ENCODE results near the gene NELL2. TPM values are rescaled to one million over a fixed set of nuclear protein-coding genes. Genes with fewer than 3 reads are reported as not detected.
"Not testable (repeated sequence)": the region's sequence is repeated elsewhere in the genome, so short reads cannot be mapped to it uniquely, and the experiment has no call there.

Gene NELL2
- total RNA-seq, 2 donors from 2014 or later, result 47.5 to 82.3 TPM

GRCh38 chr12:44694017-44694416 lies 182.1 kb downstream of the NELL2 start:
- Mint-ChIP-seq H3K36me3 (peaks cover 20% of the 10 kb centered on the region in 2 donors), H3K9me3 (peaks cover 7 to 8% of the 10 kb centered on the region in 2 donors), H3K27ac (no peak overlapping the region)
- DNase-seq (ENCODE audit: low spot score in 2 of 2) (no peak), ATAC-seq (no peak)

GRCh38 chr12:44689587-44689986 lies 186.5 kb downstream of the NELL2 start:
- Mint-ChIP-seq H3K36me3 (peaks cover 14 to 29% of the 10 kb centered on the region in 2 donors), H3K27ac (peak overlapping the region in 1 of 2 donors; percentile 48), H3K9me3 (peaks cover 8 to 19% of the 10 kb centered on the region in 2 donors)
- DNase-seq (ENCODE audit: low spot score in 2 of 2) (no peak), ATAC-seq (no peak)

- not testable (repeated sequence) for H3K27ac Mint-ChIP-seq; DNase-seq (ENCODE audit: low spot score in 2 of 2); ATAC-seq
- peaks cover 8 to 25% of the 10 kb centered on the region in 2 donors for H3K9me3 Mint-ChIP-seq
- H3K36me3 Mint-ChIP-seq, result peaks cover 10 to 29% of the 10 kb centered on the region in 2 donors
Observed at GRCh38 chr12:44686821-44687432, 189.2 kb downstream of the NELL2 start.

DNA sequence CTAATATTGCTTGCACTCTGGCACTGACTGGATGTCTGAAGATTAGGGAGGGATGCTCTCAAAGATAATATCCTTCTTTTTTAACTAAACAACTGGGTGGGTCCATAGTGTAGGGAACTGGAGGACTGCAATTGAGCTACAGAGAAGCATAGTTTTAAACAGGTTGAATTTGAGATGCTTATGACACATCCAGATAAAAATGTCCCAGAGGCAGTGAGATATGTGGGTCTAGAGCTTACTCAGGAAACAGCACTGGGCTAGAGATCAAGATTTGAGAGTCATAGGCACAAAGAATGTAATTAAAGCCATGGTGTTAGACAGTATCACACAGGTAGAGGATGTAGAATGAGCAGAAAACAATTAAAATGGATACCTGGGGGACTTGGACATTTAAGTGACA lies 198.4 kb downstream of the NELL2 start:
- peak in 1 of 2 donors; percentile 24 for ATAC-seq

DNA sequence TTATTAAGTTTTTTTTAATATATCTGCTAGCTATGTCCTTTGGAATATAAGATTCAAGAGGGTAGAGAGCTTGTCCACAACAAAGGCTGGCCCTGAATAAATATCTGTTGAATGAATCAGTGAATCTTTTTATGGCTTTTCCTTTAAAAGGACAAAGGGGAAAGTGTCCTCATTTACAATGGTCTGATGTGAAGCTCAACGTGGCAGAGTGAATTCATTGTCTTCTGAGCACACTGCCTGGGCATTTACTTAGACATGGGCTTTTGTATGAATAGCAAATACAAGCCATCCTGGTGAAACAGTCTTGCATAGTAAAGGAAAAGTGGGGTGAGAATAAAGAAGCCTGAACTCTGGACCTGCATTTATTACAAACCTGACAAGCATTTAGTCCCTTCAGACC lies 201.2 kb downstream of the NELL2 start:
- DNase-seq (ENCODE audit: low spot score in 2 of 2), result no peak
- Mint-ChIP-seq H3K36me3 (peaks cover 16 to 29% of the 10 kb centered on the region in 2 donors), H3K27ac (no peak overlapping the region), H3K9me3 (peaks cover 18 to 21% of the 10 kb centered on the region in 2 donors)
- ATAC-seq, result no peak

More for the DNA sequence above, 198.4 kb downstream of the NELL2 start:
- no peak for DNase-seq (ENCODE audit: low spot score in 2 of 2)
- Mint-ChIP-seq H3K9me3 (no peaks in the 10 kb centered on the region), H3K27ac (no peak overlapping the region), H3K36me3 (peaks cover 7 to 11% of the 10 kb centered on the region in 2 donors)

- no peak for DNase-seq (ENCODE audit: low spot score in 2 of 2)
- H3K9me3 Mint-ChIP-seq, result peaks cover 28 to 31% of the 10 kb centered on the region in 2 donors
- H3K36me3 Mint-ChIP-seq, result peaks cover 27 to 40% of the 10 kb centered on the region in 2 donors
- H3K27ac Mint-ChIP-seq, result no peak overlapping the region
- no peak for ATAC-seq
Observed at GRCh38 chr12:44673811-44674210, 202.3 kb downstream of the NELL2 start.

- H3K36me3 Mint-ChIP-seq, result peaks cover 30 to 41% of the 10 kb centered on the region in 2 donors
Observed at GRCh38 chr12:44672042-44672441, 204.1 kb downstream of the NELL2 start.

DNA sequence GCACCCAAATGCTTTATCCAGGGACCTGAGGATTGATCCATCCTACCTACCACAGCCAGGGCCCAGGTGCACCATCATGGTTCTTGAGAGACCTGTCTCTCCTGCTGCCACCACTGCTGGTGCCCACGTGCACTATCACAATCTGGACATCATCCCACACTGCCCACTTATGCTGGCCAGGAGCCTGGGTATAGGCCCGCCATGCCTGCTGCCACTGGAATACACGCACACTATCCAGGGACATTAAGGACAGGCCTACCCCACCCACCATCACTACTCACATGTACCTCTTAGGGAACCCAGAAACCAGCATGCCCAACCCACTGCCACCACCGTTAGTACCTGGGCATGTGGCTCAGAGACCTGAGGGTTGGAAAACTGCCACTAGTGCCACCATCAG lies 207.7 kb downstream of the NELL2 start:
- Mint-ChIP-seq H3K36me3 (peaks cover 29 to 37% of the 10 kb centered on the region in 2 donors), H3K9me3 (peaks cover 32 to 34% of the 10 kb centered on the region in 2 donors), H3K27ac (no peak overlapping the region)
- ATAC-seq (no peak), DNase-seq (ENCODE audit: low spot score in 2 of 2) (no peak)

More at GRCh38 chr12:44672042-44672441, 204.1 kb downstream of the NELL2 start:
- no peak for ATAC-seq
- no peak for DNase-seq (ENCODE audit: low spot score in 2 of 2)
- H3K9me3 Mint-ChIP-seq, result peaks cover 32 to 34% of the 10 kb centered on the region in 2 donors
- H3K27ac Mint-ChIP-seq, result no peak overlapping the region

DNA sequence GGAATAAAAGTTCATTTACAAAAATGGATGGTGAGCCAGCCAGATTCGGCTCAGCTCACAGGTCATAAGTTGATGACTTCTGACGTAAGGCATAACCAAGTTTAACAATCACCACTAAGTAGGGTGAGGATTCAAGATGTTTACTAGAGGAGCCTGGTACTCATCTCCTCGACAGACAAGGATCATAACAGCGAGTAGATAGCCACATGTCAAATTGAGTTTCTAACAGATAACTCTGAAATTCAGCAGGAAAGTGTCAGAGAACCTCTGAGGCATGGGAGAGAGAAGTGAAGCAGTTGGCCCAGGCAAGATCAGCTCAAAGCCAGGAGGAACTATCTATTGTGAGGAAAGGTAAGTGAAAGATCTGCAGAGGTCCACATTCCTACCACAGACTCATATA lies 208.7 kb downstream of the NELL2 start:
- Mint-ChIP-seq H3K9me3 (peaks cover 32 to 34% of the 10 kb centered on the region in 2 donors), H3K27ac (no peak overlapping the region), H3K36me3 (peaks cover 22 to 42% of the 10 kb centered on the region in 2 donors)
- ATAC-seq (no peak), DNase-seq (ENCODE audit: low spot score in 2 of 2) (no peak)

- DNase-seq (ENCODE audit: low spot score in 2 of 2) (no peak), ATAC-seq (no peak)
- Mint-ChIP-seq H3K9me3 (peaks cover 0 to 7% of the 10 kb centered on the region in 2 donors), H3K36me3 (peaks cover 0 to 29% of the 10 kb centered on the region in 2 donors), H3K27ac (no peak overlapping the region)
Observed at GRCh38 chr12:44663291-44663690, 212.8 kb downstream of the NELL2 start.

DNA sequence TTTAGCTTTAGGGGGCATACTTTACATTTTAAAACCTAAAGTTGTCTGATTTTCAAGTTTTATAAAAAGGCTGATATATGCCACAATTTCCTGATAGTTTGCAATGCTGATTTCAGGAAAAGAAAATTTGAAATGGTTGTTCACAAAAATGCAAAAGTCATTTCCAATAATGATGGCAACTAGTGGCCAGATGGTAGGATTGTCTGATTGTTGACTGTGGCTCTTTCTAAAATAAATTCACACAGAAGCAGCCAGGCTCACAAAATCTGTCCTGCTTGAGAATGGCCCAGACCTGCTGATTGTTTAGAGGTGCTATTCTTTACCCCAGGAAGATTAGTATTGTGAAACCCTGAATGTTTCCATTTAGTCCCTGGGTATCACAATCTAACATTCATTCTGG lies 220.3 kb downstream of the NELL2 start:
- Mint-ChIP-seq H3K9me3 (no peaks in the 10 kb centered on the region), H3K27ac (no peak overlapping the region), H3K36me3 (peaks cover 6 to 17% of the 10 kb centered on the region in 2 donors)
- DNase-seq (ENCODE audit: low spot score in 2 of 2) (no peak), ATAC-seq (no peak)

- DNase-seq (ENCODE audit: low spot score in 2 of 2) (no peak), ATAC-seq (no peak)
- Mint-ChIP-seq H3K9me3 (no peaks in the 10 kb centered on the region), H3K27ac (peak overlapping the region in 1 of 2 donors; percentile 16), H3K36me3 (peaks cover 6 to 17% of the 10 kb centered on the region in 2 donors)
Observed at GRCh38 chr12:44654646-44655639, 221.2 kb downstream of the NELL2 start.

DNA sequence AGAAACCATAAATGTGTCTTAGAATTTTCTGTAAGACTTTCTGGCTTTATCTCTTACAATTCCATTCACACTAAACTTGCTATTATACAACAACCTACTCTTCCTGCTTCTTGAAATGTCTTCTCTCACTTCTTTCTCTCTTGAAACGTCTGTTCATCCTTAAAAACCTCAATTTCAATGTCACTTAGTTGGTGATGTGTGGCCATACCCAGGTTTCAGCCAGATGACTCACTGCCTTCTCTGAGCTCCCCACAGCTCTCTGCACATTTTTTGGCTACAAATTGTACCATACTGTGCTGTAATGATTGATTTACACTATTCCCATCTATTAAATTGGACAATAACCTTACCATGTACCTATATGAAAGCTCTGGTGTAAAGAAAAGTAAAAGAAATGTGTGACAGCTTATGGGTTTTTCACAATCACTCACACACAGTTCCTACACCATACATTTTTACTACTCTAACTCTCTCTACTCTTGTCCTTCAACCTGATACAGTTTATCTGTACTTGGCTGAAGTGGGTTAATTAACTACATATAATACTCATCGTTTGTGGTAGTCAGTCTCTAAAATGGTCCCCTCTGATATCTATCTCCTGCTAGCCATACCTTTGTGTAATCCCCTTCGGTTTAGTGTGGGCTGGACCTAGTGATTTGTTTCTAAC lies 222.1 kb downstream of the NELL2 start:
- ATAC-seq (peak; percentile 62 to 67), DNase-seq (ENCODE audit: low spot score in 2 of 2) (no peak)
- Mint-ChIP-seq H3K9me3 (no peaks in the 10 kb centered on the region), H3K36me3 (peaks cover 6 to 10% of the 10 kb centered on the region in 2 donors), H3K27ac (no peak overlapping the region)

- H3K9me3 Mint-ChIP-seq, result no peaks in the 10 kb centered on the region
- no peaks in the 10 kb centered on the region for H3K36me3 Mint-ChIP-seq
- H3K27ac Mint-ChIP-seq, result no peak overlapping the region
Observed at GRCh38 chr12:44649693-44650092, 226.4 kb downstream of the NELL2 start.

GRCh38 chr12:44647917-44648690 lies 228.0 kb downstream of the NELL2 start:
- Mint-ChIP-seq H3K36me3 (no peaks in the 10 kb centered on the region), H3K27ac (peak overlapping the region in 1 of 2 donors; percentile 25), H3K9me3 (no peaks in the 10 kb centered on the region)
- ATAC-seq (peak; percentile 63 to 79), DNase-seq (ENCODE audit: low spot score in 2 of 2) (no peak)

More at GRCh38 chr12:44649693-44650092, 226.4 kb downstream of the NELL2 start:
- ATAC-seq (no peak), DNase-seq (ENCODE audit: low spot score in 2 of 2) (no peak)

Measured in activated naive CD4-positive, alpha-beta T cell treated with anti-CD3 and anti-CD28 coated beads, Interleukin-2, amount 50 U/mL, for 72 hours (primary cell).